Stimulated activated naive CD8-positive, alpha-beta T cell treated with anti-CD3 and anti-CD28 coated beads, Interleukin-15, Interleukin-2, amounts not matched to agents 100 U/mL and 50 U/mL, for 24 hours (primary cell): ENCODE measurements around the gene NUBPL.
"Not testable (repeated sequence)": the region's sequence is repeated elsewhere in the genome, so short reads cannot be mapped to it uniquely, and the experiment has no call there.

Experiments used
- ATAC-seq: fragments of 150-1000 bp; cut with Tn5 transposase; one replicate; pipeline ENCODE4 v1.10.0; 2021
- DNase-seq: peaks from one replicate; pipeline ENCODE4 v3.0.0; 2021

NUBPL gene

DNA sequence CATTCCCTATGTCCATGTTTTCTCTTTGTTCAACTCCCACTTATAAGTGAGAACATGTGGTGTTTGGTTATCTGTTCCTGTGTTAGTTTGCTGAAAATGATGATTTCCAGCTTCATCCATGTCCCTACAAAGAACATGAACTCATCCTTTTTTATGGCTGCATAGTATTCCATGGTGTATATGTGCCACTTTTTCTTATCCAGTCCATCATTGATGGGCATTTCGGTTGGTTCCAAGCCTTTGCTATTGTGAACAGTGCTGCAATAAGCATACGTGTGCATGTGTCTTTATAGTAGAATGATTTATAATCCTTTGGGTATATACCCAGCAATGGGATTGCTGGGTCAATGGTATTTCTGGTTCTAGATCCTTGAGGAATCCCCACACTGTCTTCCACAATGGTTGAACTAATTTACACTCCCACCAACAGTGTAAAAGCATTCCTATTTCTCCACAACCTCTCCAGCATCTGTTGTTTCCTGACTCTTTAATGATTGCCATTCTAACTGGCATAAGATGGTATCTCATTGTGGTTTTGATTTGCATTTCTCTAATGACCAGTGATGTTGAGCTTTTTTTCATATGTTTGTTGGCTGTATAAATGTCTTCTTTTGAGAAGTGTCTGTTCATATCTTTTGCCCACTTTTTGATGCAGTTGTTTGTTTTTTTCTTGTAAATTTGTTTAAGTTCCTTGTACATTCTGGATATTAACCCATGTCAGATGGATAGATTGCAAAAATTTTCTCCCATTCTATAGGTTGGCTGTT is 252.7 kb downstream of the NUBPL start:
- not testable (repeated sequence) for ATAC-seq, DNase-seq

DNA sequence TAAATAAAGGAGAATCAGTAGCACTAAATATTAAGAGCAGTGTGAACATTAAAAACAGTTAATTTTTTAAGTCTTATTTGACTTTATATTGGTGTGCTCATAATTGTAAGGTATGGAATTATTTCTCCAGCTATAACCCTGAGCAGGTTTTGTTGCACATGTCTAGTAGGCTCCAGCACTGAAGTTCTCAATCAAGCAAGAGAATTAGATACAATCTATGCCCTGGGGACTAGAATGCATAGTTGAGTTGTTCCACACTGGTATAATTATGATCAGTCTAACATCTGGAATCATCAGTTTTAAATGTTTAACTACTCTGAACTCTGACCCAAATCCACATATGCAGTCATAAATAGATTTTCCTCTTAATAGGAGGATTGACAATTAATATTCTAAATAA is 258.1 kb downstream of the NUBPL start:
- no peak for DNase-seq
- no peak for ATAC-seq

DNA sequence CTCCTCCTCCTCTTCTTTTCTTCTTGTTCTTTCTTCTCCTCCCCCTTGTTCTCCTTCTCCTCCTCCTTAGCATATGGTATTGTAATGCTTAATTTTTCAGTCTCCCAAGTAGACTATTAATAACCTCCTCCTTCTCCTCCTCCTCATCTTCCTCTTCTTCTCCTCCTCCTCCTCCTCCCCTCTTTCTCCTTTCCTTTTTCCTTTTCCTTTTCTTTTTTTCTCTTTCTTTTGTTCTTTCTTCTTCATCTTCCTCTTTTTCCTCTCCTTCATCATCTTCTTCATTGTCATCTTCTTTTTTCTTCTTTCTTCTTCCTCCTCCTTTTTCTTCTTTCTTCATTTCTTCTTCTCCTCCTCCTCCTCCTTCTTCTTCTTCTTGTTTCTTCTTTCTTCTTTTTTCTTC is 264.3 kb downstream of the NUBPL start:
- no peak for DNase-seq

DNA sequence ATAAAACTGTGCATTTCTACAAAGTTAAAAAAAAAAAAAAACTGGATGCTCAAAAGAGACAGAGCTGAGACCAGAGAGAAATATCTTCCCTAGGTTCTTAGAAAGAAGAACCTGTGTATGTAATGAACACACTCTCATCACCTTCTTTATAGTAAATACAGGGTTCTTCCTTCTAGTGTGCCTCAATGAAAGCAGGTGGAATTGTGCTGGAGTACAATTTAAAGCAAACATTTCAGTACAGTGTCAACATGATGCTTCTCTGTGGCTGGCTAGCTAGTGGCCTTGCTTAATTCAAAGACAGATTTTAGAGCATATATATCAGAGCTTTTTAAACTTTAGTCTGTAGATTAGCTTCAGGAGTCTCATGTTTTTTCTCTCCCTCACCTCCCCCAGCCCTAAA is 266.1 kb downstream of the NUBPL start:
- ATAC-seq: no peak
- DNase-seq: no peak

More for the DNA sequence above, 264.3 kb downstream of the NUBPL start:
- ATAC-seq: no peak

DNA sequence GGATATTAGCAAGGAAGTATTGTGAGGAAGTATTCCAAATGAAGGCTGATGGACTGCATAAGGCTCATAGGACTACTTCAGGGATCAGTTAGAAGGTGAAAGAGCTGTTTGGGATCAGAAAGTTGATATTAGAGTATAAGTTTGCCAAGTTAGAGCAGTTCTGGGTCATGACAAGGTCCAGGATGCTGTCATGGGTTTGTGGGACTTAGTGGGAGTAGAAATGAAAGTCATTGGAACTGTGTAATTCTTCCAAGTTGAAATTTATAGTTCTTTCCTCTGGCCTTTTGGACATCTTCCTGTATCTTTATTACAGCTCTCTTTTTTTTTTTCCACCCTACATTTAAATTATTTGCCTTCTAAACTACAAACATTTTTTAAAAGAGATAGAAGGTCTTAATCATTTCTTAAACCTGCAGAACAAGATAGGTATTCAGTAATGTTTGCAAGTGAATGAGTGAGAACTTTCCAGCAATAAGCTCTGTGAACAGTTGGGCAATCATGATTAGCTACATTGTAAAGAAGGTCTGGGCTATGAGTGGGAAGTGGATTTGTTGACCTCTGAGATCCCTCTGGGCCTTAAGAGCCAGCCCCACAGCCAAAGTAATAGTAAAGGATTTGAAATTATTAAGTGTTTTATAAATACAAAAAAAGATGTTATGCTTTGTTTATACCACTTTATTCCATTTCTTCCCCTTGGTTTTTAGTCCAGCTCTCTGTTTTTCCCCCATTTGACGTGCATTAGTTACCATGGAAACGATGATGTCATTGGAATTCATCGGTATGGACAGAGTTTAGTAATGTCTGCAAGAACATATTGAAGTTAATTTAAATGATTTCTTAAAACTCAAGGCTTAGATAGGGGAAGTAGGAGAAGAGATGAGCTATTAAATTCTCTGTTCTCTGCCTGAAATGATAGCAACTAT is 268.0 kb downstream of the NUBPL start:
- ATAC-seq: no peak
- no peak for DNase-seq

DNA sequence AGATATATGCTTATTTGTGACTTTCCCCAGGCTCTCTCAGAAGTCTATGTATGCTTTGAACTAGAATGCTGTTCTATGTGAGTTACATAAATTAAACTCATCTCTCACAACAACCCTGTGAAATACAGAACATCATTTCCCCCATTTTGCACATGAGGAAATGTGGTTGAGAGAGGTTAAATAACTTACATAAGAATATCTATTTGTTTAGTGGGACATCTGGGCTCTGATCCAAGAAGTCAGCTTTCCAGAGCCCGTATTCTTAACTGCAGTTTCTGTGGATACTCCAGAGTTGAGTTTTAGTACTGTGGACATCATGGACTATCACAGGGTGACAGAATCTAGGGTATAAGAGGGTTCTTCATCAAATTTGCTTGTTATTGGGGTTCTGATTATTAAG is 273.4 kb downstream of the NUBPL start:
- no peak for DNase-seq

DNA sequence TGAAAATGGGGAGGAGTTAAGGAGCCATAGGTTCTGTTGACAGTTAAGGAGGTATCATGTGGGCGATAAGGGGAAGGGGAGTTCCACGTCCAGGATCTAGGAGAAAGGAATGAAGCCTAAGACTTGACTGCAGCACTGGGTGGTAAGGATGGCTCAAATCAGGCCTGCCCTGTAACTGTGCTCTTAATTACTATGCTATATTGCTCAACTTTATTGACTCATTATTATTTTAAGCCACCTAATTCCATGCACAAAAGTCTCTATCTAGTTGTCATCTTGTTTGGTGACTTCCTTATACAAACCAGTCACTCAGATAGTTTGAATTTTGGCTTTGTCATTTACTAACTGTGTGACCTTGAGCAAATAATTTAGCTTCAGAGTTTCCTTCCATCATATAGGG is 273.8 kb downstream of the NUBPL start:
- DNase-seq (no peak), ATAC-seq (no peak)

More for the DNA sequence above, 273.4 kb downstream of the NUBPL start:
- ATAC-seq: no peak

DNA sequence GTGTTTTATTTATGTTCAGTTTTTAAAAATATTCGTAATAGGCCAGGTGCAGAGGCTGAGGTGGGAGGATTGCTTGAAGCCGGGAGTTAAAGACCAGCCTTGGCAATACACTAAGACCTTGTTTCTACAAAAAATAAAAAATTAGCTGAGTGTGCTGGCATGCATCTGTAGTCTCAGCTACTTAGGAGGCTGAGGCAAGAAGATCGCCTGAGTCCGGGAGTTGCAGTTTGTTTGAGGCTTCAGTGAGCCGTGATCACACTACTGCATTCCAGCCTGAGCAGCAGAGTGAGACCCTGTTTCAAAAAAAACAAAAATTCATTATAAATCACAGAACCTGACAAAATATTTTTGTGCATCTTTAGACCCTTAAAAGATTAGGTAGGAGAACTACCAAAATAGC is 275.8 kb downstream of the NUBPL start:
- DNase-seq (no peak), ATAC-seq (no peak)

DNA sequence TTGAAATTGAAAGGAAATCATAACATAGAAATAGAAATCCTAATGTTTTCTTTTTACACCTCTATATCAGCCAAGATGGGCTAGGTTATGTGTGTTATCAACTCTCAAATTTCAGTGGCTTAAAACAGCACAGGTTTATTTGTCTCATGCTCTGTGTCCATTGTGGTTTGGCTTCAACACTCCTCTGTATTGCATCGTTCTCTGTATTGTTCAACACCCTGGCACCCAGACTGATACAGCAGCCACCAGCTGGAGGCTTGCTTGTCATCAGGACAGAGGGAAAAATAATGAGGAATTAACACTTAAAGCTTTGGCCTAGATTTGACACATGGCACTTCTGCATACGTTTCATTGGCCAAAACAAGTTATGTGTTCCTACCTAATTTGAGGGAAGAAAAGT is 281.7 kb downstream of the NUBPL start:
- ATAC-seq: no peak
- DNase-seq: no peak

DNA sequence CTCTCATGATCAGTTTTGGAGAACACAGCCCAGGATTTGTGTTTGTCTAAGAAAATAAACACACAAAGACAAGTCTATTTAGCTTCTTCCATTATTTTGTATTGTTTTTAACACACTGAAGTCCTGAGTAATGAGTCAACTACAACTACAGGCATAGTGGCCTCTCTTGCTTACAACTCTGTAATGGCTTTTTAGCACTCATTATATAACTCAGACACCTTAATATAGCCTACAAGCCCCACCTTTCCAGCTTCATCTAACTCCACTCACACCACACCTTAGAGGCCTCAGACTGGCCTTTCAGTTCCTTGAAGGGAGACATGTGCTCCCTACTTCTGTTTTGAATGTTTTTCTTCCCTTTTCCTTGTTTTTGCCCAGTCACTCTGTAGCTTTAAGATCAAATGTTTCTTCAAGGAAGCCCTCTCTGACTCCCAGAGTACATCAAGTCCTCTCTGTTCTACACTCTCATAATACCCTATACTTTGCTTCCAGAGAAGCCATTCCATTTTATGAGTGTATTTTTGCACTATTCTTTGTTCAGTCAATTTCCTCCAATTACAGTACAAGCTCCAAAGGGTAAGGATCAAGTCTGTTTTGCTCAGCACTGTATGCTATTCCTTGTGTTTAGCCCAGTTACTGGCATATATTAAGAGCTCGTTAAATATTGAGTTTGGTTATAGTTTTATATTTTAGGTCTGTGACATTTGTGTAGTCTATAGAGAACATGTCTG is 282.3 kb downstream of the NUBPL start:
- DNase-seq (no peak), ATAC-seq (no peak)

DNA sequence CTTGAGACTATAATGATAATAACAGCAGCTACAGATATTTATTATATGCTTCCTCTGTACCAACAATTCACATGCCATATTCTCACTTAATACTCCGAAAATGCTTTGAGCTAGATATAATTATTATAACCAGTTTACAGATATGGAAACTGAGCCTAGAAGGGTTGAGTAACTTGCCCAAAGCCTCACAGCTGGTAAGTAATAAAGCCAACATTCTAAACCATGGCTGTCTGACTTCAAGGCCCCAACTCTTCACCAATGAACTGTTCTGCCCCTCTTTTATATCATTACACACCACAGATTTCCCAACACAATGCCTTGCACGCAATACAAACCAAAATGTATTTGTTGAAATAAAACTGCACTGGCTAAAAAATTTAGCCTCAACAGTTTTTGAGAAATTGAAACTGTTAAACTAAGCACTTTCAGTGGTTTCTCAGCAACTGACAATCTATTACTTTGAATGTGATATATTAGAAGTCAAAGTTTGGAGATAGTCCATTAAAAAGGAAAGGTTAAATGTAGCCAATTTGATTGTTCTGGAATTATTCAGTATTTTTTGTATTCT is 293.4 kb downstream of the NUBPL start:
- no peak for DNase-seq

DNA sequence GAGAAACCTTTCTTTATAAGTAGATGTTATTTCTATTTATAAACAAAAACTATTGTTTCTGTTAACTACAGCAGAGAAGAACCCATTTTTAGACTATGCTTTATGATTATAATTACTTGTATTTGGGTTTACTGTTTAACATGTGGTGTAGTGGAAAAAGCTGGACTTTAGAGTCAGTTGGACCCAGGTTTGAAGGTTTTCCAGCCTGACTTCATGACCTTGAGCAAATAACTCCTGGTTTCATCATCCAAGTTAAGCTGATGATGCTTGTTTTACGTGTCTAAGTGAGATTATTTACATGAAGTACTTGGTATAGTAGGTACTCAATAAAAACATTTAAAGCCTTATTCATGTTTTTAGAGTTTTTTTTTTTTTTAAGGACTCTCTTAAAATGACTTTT is 294.1 kb downstream of the NUBPL start:
- DNase-seq (no peak), ATAC-seq (no peak)

More for the DNA sequence above, 293.4 kb downstream of the NUBPL start:
- ATAC-seq: no peak

DNA sequence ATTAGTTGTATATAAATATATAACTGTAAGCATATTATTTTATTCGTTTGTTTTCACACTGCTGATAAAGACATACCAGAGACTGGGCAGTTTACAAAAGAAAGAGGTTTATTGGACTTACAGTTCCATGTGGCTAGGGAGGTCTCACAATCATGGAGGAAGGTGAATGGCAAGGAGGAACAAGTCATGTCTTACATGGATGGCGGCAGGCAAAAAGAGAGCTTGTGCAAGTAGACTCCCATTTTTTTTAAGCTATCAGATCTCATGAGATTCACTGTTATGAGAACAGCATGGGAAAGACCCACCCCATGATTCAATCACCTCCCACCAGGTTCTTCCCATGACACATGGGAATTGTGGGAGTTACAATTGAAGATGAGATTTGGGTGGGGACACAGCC is 294.8 kb downstream of the NUBPL start:
- not testable (repeated sequence) for DNase-seq, ATAC-seq

DNA sequence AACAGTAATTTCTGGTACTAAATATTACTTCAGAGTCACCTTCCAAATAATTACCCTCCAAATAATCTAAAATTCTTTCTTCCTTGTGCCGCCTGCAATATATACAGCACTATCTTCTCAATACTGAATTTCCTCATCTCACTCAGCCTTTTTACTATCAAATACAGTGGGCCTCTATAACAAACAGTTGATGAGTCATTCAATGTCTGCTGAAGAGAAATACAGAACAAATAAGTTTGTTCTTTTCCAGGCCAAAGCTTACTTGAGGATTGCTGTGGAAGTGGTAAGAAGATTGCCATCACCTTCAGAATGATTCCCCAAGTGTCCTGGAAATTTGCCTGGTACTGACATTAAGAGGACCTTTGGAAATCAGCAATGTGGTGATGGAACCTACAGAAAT is 297.7 kb downstream of the NUBPL start:
- ATAC-seq (no peak), DNase-seq (no peak)

DNA sequence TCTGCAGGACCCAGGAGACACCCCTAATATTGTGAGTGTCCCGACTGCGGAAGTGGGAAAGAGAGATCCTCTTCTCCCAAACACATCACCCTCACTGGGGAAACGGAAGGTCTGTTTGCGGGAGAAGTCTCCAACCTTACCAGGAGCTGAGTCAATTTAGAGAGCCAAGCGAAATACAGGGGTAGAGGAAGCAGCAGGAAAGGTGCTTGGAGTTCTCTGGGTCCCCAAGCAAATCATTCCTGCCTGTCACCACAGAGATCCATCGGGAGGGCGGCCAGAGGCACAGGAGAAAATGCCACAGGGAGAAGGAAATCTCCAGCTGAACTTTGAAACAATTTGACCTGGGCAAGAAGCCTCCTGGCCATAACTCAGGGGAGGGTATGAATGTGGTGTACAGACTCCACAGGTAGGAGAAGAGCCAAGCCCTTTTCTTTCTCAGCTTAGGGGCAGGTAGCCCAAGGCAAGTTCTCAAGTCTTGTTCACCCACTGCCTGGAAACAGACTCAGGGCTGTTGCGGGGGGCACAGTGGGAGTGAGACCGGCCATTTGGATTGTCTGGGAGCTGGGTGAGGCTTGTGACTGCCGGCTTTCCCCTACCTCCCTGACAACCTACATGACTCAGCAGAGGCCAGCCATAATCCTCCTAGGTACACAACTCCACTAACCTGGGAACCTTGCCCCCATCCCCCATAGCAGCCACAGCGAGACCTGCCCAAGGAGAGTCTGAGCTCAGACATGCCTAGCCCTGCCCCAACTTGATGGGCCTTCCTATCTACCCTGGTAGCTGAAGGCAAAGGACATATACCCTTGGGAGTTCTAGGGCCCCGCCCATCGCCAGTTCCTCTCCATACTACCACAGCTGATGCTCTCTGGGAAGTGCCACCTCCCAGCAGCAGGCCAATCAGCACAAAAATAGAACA is 304.0 kb downstream of the NUBPL start:
- ATAC-seq: no peak
- DNase-seq: no peak

DNA sequence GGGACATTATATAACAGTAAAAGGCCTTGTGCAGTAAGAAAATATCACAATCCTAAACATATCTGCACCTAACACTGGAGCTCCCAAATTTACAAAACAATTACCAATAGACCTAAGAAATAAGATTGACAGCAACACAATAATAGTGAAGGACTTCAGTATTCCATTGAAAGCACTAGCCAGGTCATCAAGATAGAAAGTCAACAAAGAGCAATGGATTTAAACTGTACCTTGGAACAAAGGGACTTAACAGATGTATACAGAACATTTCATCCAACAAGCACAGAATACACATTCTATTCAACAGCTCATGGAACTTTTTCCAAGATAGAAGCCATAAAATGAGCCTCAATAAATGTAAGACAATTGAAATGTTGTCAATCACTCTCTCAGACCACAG is 306.4 kb downstream of the NUBPL start:
- ATAC-seq (no peak), DNase-seq (no peak)

DNA sequence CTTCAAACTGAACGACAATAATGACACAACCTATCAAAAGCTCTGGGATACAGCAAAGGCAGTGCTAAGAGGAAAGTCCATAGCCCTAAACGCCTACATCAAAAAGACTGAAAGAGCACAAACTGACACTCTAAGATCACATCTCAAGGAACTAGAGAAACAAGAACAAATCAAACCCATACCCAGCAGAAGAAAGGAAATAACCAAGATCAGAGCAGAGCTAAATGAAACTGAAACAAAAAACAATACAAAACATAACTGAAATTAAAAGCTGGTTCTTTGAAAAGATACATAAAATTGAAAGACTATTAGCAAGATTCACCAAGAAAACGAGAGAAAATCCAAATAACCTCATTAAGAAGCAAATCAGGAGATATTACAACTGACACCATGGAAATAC is 306.9 kb downstream of the NUBPL start:
- ATAC-seq, DNase-seq: not testable (repeated sequence)

DNA sequence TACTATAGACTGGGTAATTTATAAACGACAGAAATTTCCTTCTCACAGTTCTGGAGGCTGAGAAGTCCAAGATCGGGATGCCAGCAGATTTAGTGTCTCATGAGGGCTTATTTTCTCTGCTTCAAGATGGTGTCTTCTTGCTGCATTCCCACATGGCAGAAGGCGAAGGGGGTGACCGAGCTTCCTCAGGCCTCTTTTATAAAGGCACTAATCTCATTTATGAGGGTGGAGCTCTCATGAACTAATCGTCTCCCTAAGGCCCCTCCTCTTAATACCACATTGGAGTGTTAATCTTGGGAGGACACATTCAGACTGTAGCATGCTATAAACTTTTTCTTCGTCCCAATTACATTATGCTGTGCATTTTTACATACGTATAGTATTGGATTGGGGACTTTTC is 315.5 kb downstream of the NUBPL start:
- DNase-seq: no peak
- no peak for ATAC-seq

DNA sequence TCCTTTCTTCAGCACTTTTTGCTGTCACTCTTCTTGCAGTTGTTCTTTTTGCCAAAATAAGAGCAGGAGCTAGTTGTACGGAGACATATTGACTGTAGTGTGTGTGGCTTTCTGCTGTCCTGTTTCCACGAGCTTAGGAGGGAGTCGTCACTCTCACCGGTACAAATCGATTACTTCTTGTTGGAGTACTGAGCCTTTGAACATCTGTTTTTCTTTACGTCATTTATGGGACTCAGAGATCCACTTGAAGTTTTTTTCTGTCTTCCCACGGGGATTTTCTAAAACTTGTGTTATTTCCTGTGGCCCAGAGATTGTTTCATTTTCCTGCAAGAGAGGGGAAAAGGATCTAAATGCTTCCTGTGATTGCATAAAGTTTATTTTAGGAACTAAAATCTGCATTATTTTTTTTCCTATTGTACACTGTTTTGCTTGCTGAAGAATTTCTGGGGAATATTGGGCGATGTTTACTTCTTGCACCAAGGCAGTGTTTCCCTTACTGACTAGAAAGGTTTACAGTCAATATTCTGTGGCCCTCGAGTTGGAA is 316.1 kb downstream of the NUBPL start:
- DNase-seq: no peak

DNA sequence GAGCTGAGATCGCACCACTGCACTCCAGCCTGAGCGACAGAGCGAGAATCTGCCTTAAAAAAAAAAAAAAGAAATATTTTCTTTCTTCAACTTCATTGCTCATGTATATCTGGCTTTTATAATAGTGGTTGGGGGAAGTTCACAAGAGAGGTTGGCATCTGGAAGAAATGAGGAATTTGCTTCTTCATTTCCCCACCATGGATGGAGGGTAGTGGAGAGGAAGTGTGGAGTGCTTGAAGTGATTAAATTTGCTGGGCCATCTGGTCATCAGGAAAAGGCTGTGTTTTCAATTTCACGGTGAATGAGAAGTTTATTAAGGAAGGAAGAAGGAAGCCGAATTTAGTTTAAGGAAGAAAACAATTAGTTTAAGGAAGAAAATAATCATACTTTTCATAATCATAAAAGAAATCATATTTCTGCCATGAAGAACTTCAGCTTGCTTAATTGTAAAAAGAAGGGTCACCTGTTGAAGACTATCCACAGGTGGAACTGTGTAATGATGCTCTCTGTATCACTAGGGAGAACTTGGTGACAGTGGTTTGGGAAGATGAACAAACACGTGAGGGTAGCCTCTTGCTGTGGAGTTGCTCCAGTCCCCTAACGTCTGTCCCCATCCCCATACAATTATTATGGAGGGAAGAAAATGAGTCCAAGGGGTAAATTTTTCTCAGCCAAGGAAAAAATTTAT is 318.6 kb downstream of the NUBPL start:
- ATAC-seq (no peak), DNase-seq (no peak)

More for the DNA sequence above, 316.1 kb downstream of the NUBPL start:
- ATAC-seq: no peak
